Osteocyte (in vitro differentiated cells): ENCODE data around the gene FAM81A. TPM values are rescaled to one million over a fixed set of nuclear protein-coding genes. Genes with fewer than 3 reads are reported as not detected.

Experiments used
- DNase-seq: peaks from one replicate; pipeline ENCODE4 v3.0.0; 2021; ENCODE audit warnings: mixed read lengths; ENCODE audit not compliant: unreplicated experiment; ENCODE audit errors: extremely low spot score
- H3K27ac Mint-ChIP-seq: one replicate; pipeline ENCODE4 v1.8.0; 2021; ENCODE audit warnings: mild to moderate bottlenecking, mixed read lengths; ENCODE audit not compliant: unreplicated experiment
- H3K27me3 Mint-ChIP-seq: one replicate; pipeline ENCODE4 v1.8.0; 2021; ENCODE audit warnings: mixed read lengths; ENCODE audit not compliant: unreplicated experiment
- H3K36me3 Mint-ChIP-seq: one replicate; pipeline ENCODE4 v1.8.0; 2021; ENCODE audit warnings: mixed read lengths; ENCODE audit not compliant: unreplicated experiment
- H3K4me1 Mint-ChIP-seq: one replicate; pipeline ENCODE4 v1.8.0; 2021; ENCODE audit warnings: mixed read lengths; ENCODE audit not compliant: unreplicated experiment
- H3K4me3 Mint-ChIP-seq: one replicate; pipeline ENCODE4 v1.8.0; 2021; ENCODE audit warnings: mild to moderate bottlenecking, moderate library complexity, mixed read lengths; ENCODE audit not compliant: unreplicated experiment
- H3K9me3 Mint-ChIP-seq: one replicate; pipeline ENCODE4 v1.8.0; 2021; ENCODE audit warnings: mixed read lengths; ENCODE audit not compliant: unreplicated experiment
- total RNA-seq: library from RNA; stranded (reverse); gene quantifications from 2 replicates; pipeline ENCODE4 v1.2.1, GENCODE V29; 2021
- TF ChIP-seq, protein P1 (sequence below): fragments of 200-600 bp; sonication (generic); IDR thresholded peaks from 2 replicates; pipeline ENCODE4 v1.5.0; 2021; ENCODE audit warnings: antibody characterized with exemption, mild to moderate bottlenecking, moderate library complexity

FAM81A gene
- total RNA-seq, 1 donor from 2014 or later = not detected

DNA sequence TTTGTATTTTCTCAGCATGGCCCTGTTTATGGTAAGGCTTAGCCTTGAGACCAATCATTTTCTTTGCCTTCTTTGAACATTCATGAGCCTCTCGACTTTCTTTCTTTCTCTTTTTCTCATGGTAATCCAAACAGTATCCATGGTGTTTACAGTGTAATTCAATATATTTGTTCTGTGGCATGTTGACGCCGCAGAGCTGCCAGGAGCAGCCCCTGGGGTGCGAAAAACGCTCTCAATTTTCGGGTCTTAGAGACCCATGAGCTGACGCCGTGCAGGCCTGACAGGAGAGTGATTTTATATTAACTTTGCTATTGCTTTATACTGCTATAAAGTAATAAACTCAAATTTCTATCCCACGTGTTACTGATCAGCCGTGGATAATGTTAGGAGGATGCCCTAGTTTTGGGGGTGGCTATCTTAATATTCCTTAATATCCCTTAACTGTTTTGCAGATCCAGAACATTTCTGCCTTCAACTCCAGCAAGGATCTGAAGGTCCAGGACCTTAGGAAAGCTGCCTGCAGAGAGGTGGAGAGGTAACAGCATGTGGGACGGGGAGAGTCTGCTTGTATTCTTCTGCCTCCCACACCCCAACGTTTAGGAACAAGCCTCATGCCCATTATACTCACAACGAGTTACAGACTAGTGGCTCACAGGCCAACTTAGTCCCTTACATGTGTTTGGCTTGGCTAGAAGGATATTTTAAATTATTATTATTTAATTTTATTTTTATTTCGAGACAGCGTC is 36.0 kb upstream of the FAM81A start:
- Mint-ChIP-seq H3K4me1 (peaks cover 5% of the 10 kb centered on the region), H3K27me3 (peaks cover 36% of the 10 kb centered on the region), H3K36me3 (no peaks in the 10 kb centered on the region), H3K9me3 (no peaks in the 10 kb centered on the region), H3K27ac (no peak overlapping the region), H3K4me3 (no peak overlapping the region)
- TF ChIP-seq, protein P1, sequence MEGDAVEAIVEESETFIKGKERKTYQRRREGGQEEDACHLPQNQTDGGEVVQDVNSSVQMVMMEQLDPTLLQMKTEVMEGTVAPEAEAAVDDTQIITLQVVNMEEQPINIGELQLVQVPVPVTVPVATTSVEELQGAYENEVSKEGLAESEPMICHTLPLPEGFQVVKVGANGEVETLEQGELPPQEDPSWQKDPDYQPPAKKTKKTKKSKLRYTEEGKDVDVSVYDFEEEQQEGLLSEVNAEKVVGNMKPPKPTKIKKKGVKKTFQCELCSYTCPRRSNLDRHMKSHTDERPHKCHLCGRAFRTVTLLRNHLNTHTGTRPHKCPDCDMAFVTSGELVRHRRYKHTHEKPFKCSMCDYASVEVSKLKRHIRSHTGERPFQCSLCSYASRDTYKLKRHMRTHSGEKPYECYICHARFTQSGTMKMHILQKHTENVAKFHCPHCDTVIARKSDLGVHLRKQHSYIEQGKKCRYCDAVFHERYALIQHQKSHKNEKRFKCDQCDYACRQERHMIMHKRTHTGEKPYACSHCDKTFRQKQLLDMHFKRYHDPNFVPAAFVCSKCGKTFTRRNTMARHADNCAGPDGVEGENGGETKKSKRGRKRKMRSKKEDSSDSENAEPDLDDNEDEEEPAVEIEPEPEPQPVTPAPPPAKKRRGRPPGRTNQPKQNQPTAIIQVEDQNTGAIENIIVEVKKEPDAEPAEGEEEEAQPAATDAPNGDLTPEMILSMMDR = no peak
- no peak for DNase-seq

DNA sequence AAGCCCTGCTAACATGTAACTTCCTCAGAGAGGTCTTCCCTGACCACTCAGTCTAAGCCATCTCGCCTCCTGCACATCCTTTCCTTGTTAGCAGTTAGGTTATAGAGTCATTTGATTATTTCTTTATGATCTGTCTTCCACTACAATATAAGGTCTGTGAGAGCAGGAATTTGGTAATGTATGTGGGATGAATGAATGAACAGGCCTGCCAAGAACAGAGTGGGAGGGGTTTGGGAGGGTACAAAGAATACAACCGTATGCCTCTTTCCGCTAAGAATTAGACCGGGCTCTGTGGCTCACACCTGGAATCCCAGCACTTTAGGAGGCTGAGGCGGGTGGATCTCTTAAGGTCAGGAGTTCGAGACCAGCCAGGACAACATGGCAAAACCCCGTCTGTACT is 32.9 kb upstream of the FAM81A start:
- Mint-ChIP-seq H3K4me1 (peaks cover 5% of the 10 kb centered on the region), H3K36me3 (no peaks in the 10 kb centered on the region), H3K9me3 (no peaks in the 10 kb centered on the region), H3K27me3 (peaks cover 17% of the 10 kb centered on the region), H3K27ac (no peak overlapping the region), H3K4me3 (no peak overlapping the region)
- DNase-seq = no peak
- TF ChIP-seq, protein P1 = no peak

DNA sequence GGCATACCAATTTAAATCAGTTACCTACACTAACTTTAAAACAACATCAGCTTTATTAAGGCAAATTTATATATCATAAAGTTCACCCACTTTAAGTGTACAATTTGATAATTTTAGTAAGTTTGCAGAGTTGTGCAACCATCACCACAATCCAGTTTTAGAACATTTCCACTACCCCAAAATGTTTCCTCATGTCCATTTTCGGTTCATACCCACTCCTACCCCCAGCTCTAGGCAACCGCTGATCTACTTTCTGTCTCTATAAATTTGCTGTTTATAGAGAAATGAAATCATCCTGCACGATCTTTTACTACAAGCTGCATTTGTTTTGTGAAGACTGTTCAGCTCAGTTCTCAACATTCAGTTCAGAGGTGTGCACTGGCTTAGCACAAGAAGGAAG is 31.5 kb upstream of the FAM81A start:
- no peaks in the 10 kb centered on the region for H3K36me3 Mint-ChIP-seq
- peaks cover 5% of the 10 kb centered on the region for H3K4me1 Mint-ChIP-seq
- peaks cover 15% of the 10 kb centered on the region for H3K27me3 Mint-ChIP-seq
- H3K27ac Mint-ChIP-seq = no peak overlapping the region
- H3K4me3 Mint-ChIP-seq = no peak overlapping the region
- H3K9me3 Mint-ChIP-seq = no peaks in the 10 kb centered on the region
- TF ChIP-seq, protein P1 = no peak
- no peak for DNase-seq

- no peaks in the 10 kb centered on the region for H3K4me1 Mint-ChIP-seq
- H3K36me3 Mint-ChIP-seq = no peaks in the 10 kb centered on the region
- peaks cover 22% of the 10 kb centered on the region for H3K27me3 Mint-ChIP-seq
- no peaks in the 10 kb centered on the region for H3K9me3 Mint-ChIP-seq
- TF ChIP-seq, protein P1 = no peak
- no peak overlapping the region for H3K27ac Mint-ChIP-seq
- H3K4me3 Mint-ChIP-seq = no peak overlapping the region
- no peak for DNase-seq
These were observed 30.0 kb upstream of the FAM81A start for GRCh38 chr15:59407946-59408345.

GRCh38 chr15:59410391-59410896 is 27.5 kb upstream of the FAM81A start:
- TF ChIP-seq, protein P1 = no peak
- H3K27me3 Mint-ChIP-seq = peaks cover 28% of the 10 kb centered on the region
- H3K4me3 Mint-ChIP-seq = no peak overlapping the region
- no peak overlapping the region for H3K27ac Mint-ChIP-seq
- DNase-seq = no peak
- no peaks in the 10 kb centered on the region for H3K9me3 Mint-ChIP-seq
- H3K4me1 Mint-ChIP-seq = no peaks in the 10 kb centered on the region
- no peaks in the 10 kb centered on the region for H3K36me3 Mint-ChIP-seq
